GM12864 (cell line): ENCODE results near the gene ARTN.

Source experiments
- DNase-seq: peaks from one replicate; pipeline ENCODE4 v3.0.0-alpha.2; 2011; ENCODE audit warnings: low read depth
- H3K4me3 ChIP-seq: 2 replicates; pipeline ENCODE4 v1.5.1; 2011; ENCODE audit warnings: mild to moderate bottlenecking, low read depth, low read length, control low read depth
- CTCF ChIP-seq: IDR thresholded peaks from 2 replicates; pipeline ENCODE4 v1.5.1; 2011; ENCODE audit warnings: low read depth, mild to moderate bottlenecking, moderate library complexity, low read length, control low read depth, inconsistent platforms; ENCODE audit errors: missing control alignments

ARTN gene

GRCh38 chr1:43947061-43947873, 13.7 kb downstream of the ARTN start:
- DNase-seq = no peak
- H3K4me3 ChIP-seq = peak overlapping the region; percentile 99
- no peak for TF ChIP-seq CTCF

- DNase-seq = no peak
- peak overlapping the region; percentile 99 for H3K4me3 ChIP-seq
- TF ChIP-seq CTCF = no peak
These were observed 14.4 kb downstream of the ARTN start for GRCh38 chr1:43947874-43948437.

DNA sequence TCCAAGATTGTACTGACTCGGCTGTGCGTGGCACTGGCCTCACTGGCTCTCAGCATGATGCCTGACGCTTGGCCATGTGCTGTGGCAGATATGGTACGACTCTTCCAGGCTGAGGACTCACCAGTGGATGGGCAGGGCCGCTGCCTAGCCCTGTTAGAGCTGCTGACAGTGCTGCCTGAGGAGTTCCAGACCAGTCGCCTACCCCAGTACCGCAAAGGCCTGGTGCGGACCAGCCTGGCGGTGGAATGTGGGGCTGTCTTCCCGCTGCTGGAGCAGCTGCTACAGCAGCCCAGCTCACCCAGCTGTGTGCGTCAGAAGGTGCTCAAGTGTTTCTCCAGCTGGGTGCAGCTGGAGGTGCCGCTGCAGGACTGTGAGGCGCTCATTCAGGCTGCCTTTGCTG, 16.1 kb downstream of the ARTN start:
- no peak overlapping the region for H3K4me3 ChIP-seq
- TF ChIP-seq CTCF = no peak
- no peak for DNase-seq

DNA sequence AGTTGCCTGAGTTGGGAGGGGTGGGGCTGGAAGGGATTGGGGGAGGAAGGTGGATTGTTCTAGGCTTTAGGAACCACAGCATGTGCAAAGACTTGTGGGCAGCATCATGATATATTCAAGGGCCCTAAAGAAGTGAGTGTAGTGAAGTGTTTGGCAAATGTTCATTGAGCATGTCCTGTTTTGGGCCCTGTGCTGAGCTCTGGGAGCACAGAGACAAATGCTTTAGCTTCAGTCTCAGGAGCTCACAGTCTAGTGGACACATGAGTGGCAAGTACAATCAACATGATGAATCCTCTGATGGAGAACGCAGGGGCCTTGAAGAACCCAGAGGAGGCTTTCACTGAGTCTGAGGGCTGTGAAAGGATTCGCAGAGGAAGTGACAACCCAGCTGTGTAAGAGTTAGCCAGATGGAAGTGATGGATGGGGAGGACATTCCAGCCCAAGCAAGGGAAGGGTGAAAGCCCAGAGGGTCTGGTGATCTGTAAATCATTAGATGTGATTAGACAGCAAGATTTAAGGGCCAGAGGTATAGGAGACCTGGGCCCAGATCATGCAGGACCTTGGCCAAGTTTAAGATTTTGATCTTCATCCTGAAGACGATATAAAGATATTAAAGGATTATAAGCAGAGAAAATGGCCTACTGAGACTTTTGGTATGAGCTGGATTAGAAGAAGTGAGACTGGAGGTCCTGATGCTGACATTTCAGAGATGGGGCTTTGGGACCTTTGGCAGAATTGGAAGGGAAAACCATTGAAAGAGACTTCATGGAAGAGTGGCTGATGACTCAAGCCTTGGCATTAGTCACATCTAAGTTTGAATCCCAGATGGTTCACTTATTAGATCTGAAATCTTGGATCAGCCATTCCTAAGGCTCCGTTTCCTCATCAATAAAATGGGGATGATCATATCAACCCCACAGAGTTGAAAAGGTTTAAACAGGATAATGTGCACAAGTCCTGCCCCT, 17.7 kb downstream of the ARTN start:
- no peak for DNase-seq
- H3K4me3 ChIP-seq = no peak overlapping the region
- TF ChIP-seq CTCF = no peak

DNA sequence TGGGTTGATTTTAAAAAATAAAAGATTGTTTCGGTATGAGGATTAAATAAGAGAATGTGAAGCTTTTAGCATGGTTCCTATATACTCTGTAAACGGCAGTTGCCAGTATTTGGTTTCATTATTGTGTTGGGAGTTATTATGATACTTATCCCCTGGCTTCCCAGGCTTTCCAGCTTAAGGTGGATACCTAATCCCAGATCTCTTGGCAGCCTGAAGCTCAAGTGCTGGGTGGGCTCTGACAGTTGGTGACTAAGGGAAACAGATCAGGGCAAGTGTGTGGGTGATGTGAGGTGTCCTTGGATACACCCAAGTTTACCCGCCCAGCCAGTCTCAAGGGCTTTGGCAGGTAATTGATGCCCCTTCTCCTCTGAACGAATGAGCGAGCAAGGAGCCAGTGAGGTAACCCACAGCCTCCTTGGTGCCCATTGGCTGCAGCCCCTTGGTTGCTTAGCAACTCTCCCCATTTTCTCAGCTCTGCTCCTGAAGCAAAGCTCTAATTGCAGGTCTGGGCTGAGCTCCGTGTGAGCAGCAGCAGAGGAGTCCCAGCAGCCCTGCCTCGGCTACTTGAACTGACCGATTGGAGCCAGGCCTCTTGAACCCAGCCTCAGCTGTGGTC, 19.2 kb downstream of the ARTN start:
- H3K4me3 ChIP-seq = no peak overlapping the region
- no peak for DNase-seq
- TF ChIP-seq CTCF = no peak

DNA sequence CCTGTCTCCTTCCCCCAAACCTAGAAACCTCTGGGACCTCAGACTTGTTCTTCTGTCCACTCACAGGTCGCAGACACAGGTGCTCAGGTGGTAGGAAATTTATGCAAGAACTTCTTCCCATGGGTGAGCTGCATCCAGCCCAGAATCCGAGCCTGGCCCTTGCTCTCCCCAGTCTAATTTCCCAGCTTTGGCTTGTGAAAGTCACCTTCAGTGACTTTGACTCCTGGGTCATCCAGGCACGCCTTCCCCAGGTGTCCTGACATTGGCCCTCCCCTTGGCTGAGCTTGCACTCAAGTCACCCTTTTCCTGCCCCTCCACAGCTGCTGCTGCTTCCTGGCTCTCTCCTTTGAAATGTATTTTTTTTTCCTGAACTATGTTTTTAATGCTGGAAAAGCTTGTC, 19.8 kb downstream of the ARTN start:
- no peak for DNase-seq
- TF ChIP-seq CTCF = no peak
- H3K4me3 ChIP-seq = no peak overlapping the region
